ENCODE results near the gene AHI1. TPM values are rescaled to one million over a fixed set of nuclear protein-coding genes. Genes with fewer than 3 reads are reported as not detected.

Gene AHI1
- total RNA-seq, 3 donors from 2014 or later (not counting 1 experiment from before 2014, with no cell fraction given), result 24.0 to 40.3 (median 32.4) TPM

GRCh38 chr6:135439549-135439948 lies 58.0 kb downstream of the AHI1 start:
- H3K27ac ChIP-seq (ENCODE audit: low read length), result no peak overlapping the region
- no peaks in the 10 kb centered on the region for H3K9me3 Mint-ChIP-seq
- H3K9me3 ChIP-seq (ENCODE audit: control insufficient read depth, insufficient read depth, low read length), result no peaks in the 10 kb centered on the region
- ATAC-seq (no peak), DNase-seq (peak in 1 of 2 donors; percentile 3)
- no peaks in the 10 kb centered on the region for H3K27me3 Mint-ChIP-seq (ENCODE audit: low read depth in 2 of 2)
- H3K27me3 ChIP-seq (ENCODE audit: control insufficient read depth, insufficient read depth, low read length), result no peaks in the 10 kb centered on the region
- intact Hi-C loops (cut with micrococcal nuclease), result no loop called here
- WGBS (ENCODE audit: insufficient coverage), result 35% methylated on average over 4 of the region's 4 CpGs
- TF ChIP-seq CTCF (IDR thresholded peaks at IDR 0.05), result no peak
- H3K4me1 ChIP-seq (ENCODE audit: control insufficient read depth, insufficient read depth, low read length), result peaks cover 3% of the 10 kb centered on the region
- peaks cover 17 to 18% of the 10 kb centered on the region in 2 donors for H3K4me1 Mint-ChIP-seq
- peak overlapping the region in 1 of 2 donors; percentile 85 for H3K27ac Mint-ChIP-seq
- H3K4me3 ChIP-seq (ENCODE audit: low read length), result no peak overlapping the region
- H3K36me3 ChIP-seq (ENCODE audit: control insufficient read depth, insufficient read depth, low read length), result no peaks in the 10 kb centered on the region
- no peaks in the 10 kb centered on the region for H3K36me3 Mint-ChIP-seq
- peak overlapping the region; percentile 4 for H3K4me3 Mint-ChIP-seq

GRCh38 chr6:135438907-135439535 lies 58.5 kb downstream of the AHI1 start:
- peak in 1 of 2 donors; percentile 54 for DNase-seq
- Mint-ChIP-seq H3K27me3 (ENCODE audit: low read depth in 2 of 2) (no peaks in the 10 kb centered on the region), H3K27ac (peak overlapping the region in 1 of 2 donors; percentile 85), H3K4me3 (peak overlapping the region; percentile 4), H3K4me1 (peaks cover 17 to 18% of the 10 kb centered on the region in 2 donors), H3K9me3 (no peaks in the 10 kb centered on the region), H3K36me3 (no peaks in the 10 kb centered on the region)
- peak in 2 of 3 donors; percentile 51 to 59 for ATAC-seq
- WGBS (ENCODE audit: insufficient coverage), result 23% methylated on average over 3 of the region's 3 CpGs
- Histone ChIP-seq H3K9me3 (ENCODE audit: control insufficient read depth, insufficient read depth, low read length) (no peaks in the 10 kb centered on the region), H3K27ac (ENCODE audit: low read length) (no peak overlapping the region), H3K4me1 (ENCODE audit: control insufficient read depth, insufficient read depth, low read length) (peaks cover 3% of the 10 kb centered on the region), H3K4me3 (ENCODE audit: low read length) (no peak overlapping the region), H3K36me3 (ENCODE audit: control insufficient read depth, insufficient read depth, low read length) (no peaks in the 10 kb centered on the region), H3K27me3 (ENCODE audit: control insufficient read depth, insufficient read depth, low read length) (no peaks in the 10 kb centered on the region)
- intact Hi-C loops (cut with micrococcal nuclease), result no loop called here
- TF ChIP-seq CTCF (IDR thresholded peaks at IDR 0.05), result peak; percentile 58

GRCh38 chr6:135434991-135435390 lies 62.5 kb downstream of the AHI1 start:
- ATAC-seq, result no peak
- peaks cover under 1% of the 10 kb centered on the region for H3K4me1 ChIP-seq (ENCODE audit: control insufficient read depth, insufficient read depth, low read length)
- H3K4me3 ChIP-seq (ENCODE audit: low read length), result no peak overlapping the region
- no peaks in the 10 kb centered on the region for H3K27me3 ChIP-seq (ENCODE audit: control insufficient read depth, insufficient read depth, low read length)
- H3K27ac ChIP-seq (ENCODE audit: low read length), result no peak overlapping the region
- H3K36me3 ChIP-seq (ENCODE audit: control insufficient read depth, insufficient read depth, low read length), result no peaks in the 10 kb centered on the region
- Mint-ChIP-seq H3K27me3 (ENCODE audit: low read depth in 2 of 2) (no peaks in the 10 kb centered on the region), H3K4me3 (no peak overlapping the region), H3K4me1 (peaks cover 10 to 11% of the 10 kb centered on the region in 2 donors), H3K36me3 (no peaks in the 10 kb centered on the region), H3K9me3 (no peaks in the 10 kb centered on the region), H3K27ac (no peak overlapping the region)
- no peak for DNase-seq
- TF ChIP-seq CTCF (IDR thresholded peaks at IDR 0.05), result no peak
- no peaks in the 10 kb centered on the region for H3K9me3 ChIP-seq (ENCODE audit: control insufficient read depth, insufficient read depth, low read length)
- intact Hi-C loops (cut with micrococcal nuclease), result no loop called here

- Mint-ChIP-seq H3K27ac (no peak overlapping the region), H3K9me3 (no peaks in the 10 kb centered on the region), H3K36me3 (no peaks in the 10 kb centered on the region), H3K27me3 (ENCODE audit: low read depth in 2 of 2) (no peaks in the 10 kb centered on the region), H3K4me1 (peaks cover 2% of the 10 kb centered on the region in 2 donors), H3K4me3 (no peak overlapping the region)
- H3K9me3 ChIP-seq (ENCODE audit: control insufficient read depth, insufficient read depth, low read length), result no peaks in the 10 kb centered on the region
- no peak overlapping the region for H3K27ac ChIP-seq (ENCODE audit: low read length)
- TF ChIP-seq CTCF (IDR thresholded peaks at IDR 0.05), result no peak
- intact Hi-C loops (cut with micrococcal nuclease), result no loop called here
- WGBS (ENCODE audit: insufficient coverage), result no CpG with 5 or more reads among the region's 1 CpG
- no peaks in the 10 kb centered on the region for H3K4me1 ChIP-seq (ENCODE audit: control insufficient read depth, insufficient read depth, low read length)
- DNase-seq (no peak), ATAC-seq (no peak)
- no peaks in the 10 kb centered on the region for H3K27me3 ChIP-seq (ENCODE audit: control insufficient read depth, insufficient read depth, low read length)
- no peak overlapping the region for H3K4me3 ChIP-seq (ENCODE audit: low read length)
- no peaks in the 10 kb centered on the region for H3K36me3 ChIP-seq (ENCODE audit: control insufficient read depth, insufficient read depth, low read length)
Observed at GRCh38 chr6:135434095-135434494, 63.4 kb downstream of the AHI1 start.
